PC-3 (cell line): ENCODE measurements around the gene HOXA10. TPM values are rescaled to one million over a fixed set of nuclear protein-coding genes. Genes with fewer than 3 reads are reported as not detected.

Experiments
- ATAC-seq: fragments of 200-7000 bp; cut with Tn5 transposase; 2 replicates; pipeline ENCODE4 v1.9.1; 2020; ENCODE audit warnings: mild to moderate bottlenecking, moderate library complexity
- BruUV-seq: library from RNA; stranded (reverse); fragments of 400-500 nt; replicated peaks from 2 replicates; lab custom pipeline; 2021; lab: Mats Ljungman, UMichigan
- CTCF ChIA-PET: fragments of 300-600 bp; sonication (Branson Sonifier 250); formaldehyde crosslinking; loops from one replicate; lab custom pipeline; 2022; ENCODE audit warnings: antibody characterized with exemption; lab: Charles Lee
- POLR2A ChIA-PET: fragments of 300-600 bp; sonication (Branson Sonifier 250); formaldehyde crosslinking; loops from one replicate; lab custom pipeline; 2022; ENCODE audit warnings: antibody characterized with exemption; ENCODE audit not compliant: unreplicated experiment; lab: Charles Lee
- DNase-seq: peaks from one replicate; pipeline ENCODE4 v3.0.0-alpha.2; 2015
- H2AFZ ChIP-seq: fragments of 300-600 bp; sonication (generic); 2 replicates; pipeline ENCODE4 v1.6.0; 2016; ENCODE audit warnings: antibody characterized with exemption, low read length
- H3F3A ChIP-seq: fragments of 300-600 bp; sonication (generic); one replicate; pipeline ENCODE4 v1.6.0; 2017; ENCODE audit warnings: antibody characterized with exemption, low read length, control low read depth, mild to moderate bottlenecking; ENCODE audit not compliant: unreplicated experiment
- H3K27ac ChIP-seq: fragments of 300-600 bp; sonication (generic); 2 replicates; pipeline ENCODE4 v1.5.1; 2016; ENCODE audit warnings: mild to moderate bottlenecking, low read length
- H3K27me3 ChIP-seq: fragments of 300-600 bp; sonication (generic); 2 replicates; pipeline ENCODE4 v1.6.1; 2016; ENCODE audit warnings: low read length, mixed read lengths
- H3K36me3 ChIP-seq: fragments of 300-600 bp; sonication (generic); 2 replicates; pipeline ENCODE4 v1.6.1; 2016; ENCODE audit warnings: low read depth, mixed run types, low read length, mixed read lengths
- H3K4me1 ChIP-seq: fragments of 300-600 bp; sonication (generic); 2 replicates; pipeline ENCODE4 v1.5.1; 2016; ENCODE audit warnings: low read length; ENCODE audit not compliant: insufficient read depth
- H3K4me2 ChIP-seq: fragments of 300-600 bp; sonication (generic); 2 replicates; pipeline ENCODE4 v1.6.0; 2016; ENCODE audit warnings: low read length
- H3K4me3 ChIP-seq: fragments of 300-600 bp; sonication (generic); 2 replicates; pipeline ENCODE4 v1.5.1; 2016; ENCODE audit warnings: mild to moderate bottlenecking, low read length, mixed read lengths
- H3K79me2 ChIP-seq: fragments of 300-600 bp; sonication (generic); 2 replicates; pipeline ENCODE4 v1.6.1; 2017; ENCODE audit warnings: low read length, mixed read lengths
- H3K9ac ChIP-seq: fragments of 300-600 bp; sonication (generic); 2 replicates; pipeline ENCODE4 v1.6.0; 2016; ENCODE audit warnings: mild to moderate bottlenecking, low read length
- H3K9me2 ChIP-seq: fragments of 300-600 bp; sonication (generic); replicated peaks from 2 replicates; pipeline ENCODE4 v1.6.1; 2016; ENCODE audit warnings: mixed run types, low read length, mixed read lengths
- H3K9me3 ChIP-seq: fragments of 300-600 bp; sonication (generic); 2 replicates; pipeline ENCODE4 v1.6.1; 2016; ENCODE audit warnings: low read length, mixed read lengths
- H4K20me1 ChIP-seq: fragments of 300-600 bp; sonication (generic); 2 replicates; pipeline ENCODE4 v1.6.1; 2016; ENCODE audit warnings: low read length, mixed read lengths
- CTCF ChIP-seq: fragments of 300-600 bp; sonication (generic); conservative IDR thresholded peaks from 2 replicates; pipeline ENCODE4 v1.5.1; 2017; ENCODE audit warnings: antibody characterized with exemption, low read depth, mild to moderate bottlenecking, low read length
- EZH2 ChIP-seq: fragments of 300-600 bp; sonication (generic); IDR thresholded peaks from one replicate; pipeline ENCODE4 v1.6.1; 2017; ENCODE audit warnings: antibody characterized with exemption, mild to moderate bottlenecking, low read length; ENCODE audit not compliant: unreplicated experiment
- EZH2phosphoT487 ChIP-seq: fragments of 300-600 bp; sonication (generic); IDR thresholded peaks from 2 replicates; pipeline ENCODE4 v1.6.1; 2018; ENCODE audit warnings: mild to moderate bottlenecking, antibody characterized with exemption, low read length, borderline replicate concordance
- intact Hi-C: fragments of 100-400 bp; cut with micrococcal nuclease; formaldehyde crosslinking; loops from 2 replicates; pipeline ENCODE4 v1.9.0; 2023
- total RNA-seq: library from RNA; depleted of rRNA; stranded (reverse); fragments of >200 nt; gene quantifications from 2 replicates; pipeline ENCODE4 v1.2.3, GENCODE V29; 2014

The HOXA10 gene
- total RNA-seq, 1 experiment from 2014 or later, result 46.1 TPM

- DNase-seq (peak; percentile 95), ATAC-seq (peak; percentile 11)
- POLR2A ChIA-PET, result interaction anchor here (0.5 to 1.1 kb wide), 13 partner anchors 8 to 1222 kb away, joined by 3 to 12 read pairs (median 4); no protein-coding TSS in a partner anchor
- peak within 1 kb of the TSS; percentile 99 for H3K4me2 ChIP-seq
- intact Hi-C loops, result no loop called here
- CTCF ChIA-PET, result interaction anchor here (0.6 to 0.7 kb wide), 4 partner anchors 19 to 74 kb away, joined by 3 to 4 read pairs (median 3); no protein-coding TSS in a partner anchor
- peaks cover 51% of the 10 kb centered on the region for H3K4me1 ChIP-seq
- H3K79me2 ChIP-seq, result peaks cover 100% of the 10 kb centered on the region
- H3K36me3 ChIP-seq, result no peaks in the 10 kb centered on the region
- TSS peak; percentile 55 for BruUV-seq
- peak within 1 kb of the TSS; percentile 97 for H3K27ac ChIP-seq
- H3F3A ChIP-seq, result no peaks in the 10 kb centered on the region
- TF ChIP-seq EZH2phosphoT487, result no peak
- no peak for TF ChIP-seq CTCF
- TF ChIP-seq EZH2, result no peak
- no peaks in the 10 kb centered on the region for H3K9me3 ChIP-seq
- H3K27me3 ChIP-seq, result no peaks in the 10 kb centered on the region
- H3K9ac ChIP-seq, result peak within 1 kb of the TSS; percentile 97
- no peaks in the 10 kb centered on the region for H4K20me1 ChIP-seq
- H3K4me3 ChIP-seq, result peak within 1 kb of the TSS; percentile 91
- H3K9me2 ChIP-seq, result no peaks in the 10 kb centered on the region
- no peak within 1 kb of the TSS for H2AFZ ChIP-seq
Observed at GRCh38 chr7:27185013-27185853, 11.1 kb upstream of the HOXA10 start, which contains the start of gene HOXA11. HOXA11 (minus strand) TSS chr7:27185232; CDS start chr7:27185144, 88 bp downstream.

- Histone ChIP-seq H3K27ac (peak overlapping the region; percentile 97), H3K9ac (peak overlapping the region; percentile 97), H3K4me1 (peaks cover 44% of the 10 kb centered on the region), H3K79me2 (peaks cover 99% of the 10 kb centered on the region), H3K4me3 (peak overlapping the region; percentile 91), H3K9me3 (no peaks in the 10 kb centered on the region), H3F3A (no peaks in the 10 kb centered on the region), H3K9me2 (no peaks in the 10 kb centered on the region), H4K20me1 (no peaks in the 10 kb centered on the region), H2AFZ (no peak overlapping the region), H3K4me2 (peak overlapping the region; percentile 99), H3K36me3 (no peaks in the 10 kb centered on the region), H3K27me3 (no peaks in the 10 kb centered on the region)
- no peak for TF ChIP-seq CTCF
- TF ChIP-seq EZH2, result no peak
- TF ChIP-seq EZH2phosphoT487, result no peak
- ChIA-PET CTCF (interaction anchor here (0.6 to 0.7 kb wide), 3 partner anchors 19 to 34 kb away, joined by 3 to 4 read pairs (median 3); no protein-coding TSS in a partner anchor), POLR2A (interaction anchor here (0.5 to 1.1 kb wide), 11 partner anchors 8 to 1223 kb away, joined by 3 to 12 read pairs (median 4); no protein-coding TSS in a partner anchor)
- ATAC-seq, result peak; percentile 1
- TSS peak; percentile 46 for BruUV-seq
- DNase-seq, result peak; percentile 50
- intact Hi-C loops, result no loop called here
Observed at GRCh38 chr7:27184337-27185012, 10.4 kb upstream of the HOXA10 start.
